ENCODE data around the gene COL24A1.

GRCh38 chr1:85762804-85763203 is 393.8 kb downstream of the COL24A1 start:
- TF ChIP-seq CTCF (optimal IDR thresholded peaks at IDR 0.05 in 1 of 3, IDR thresholded peaks at IDR 0.05 in 1 of 3, conservative IDR thresholded peaks at IDR 0.05 in 1 of 3; ENCODE audit: extremely low read depth in 1 of 3, insufficient read depth in 2 of 3, low read length in 3 of 3) (no peak), EZH2 (IDR thresholded peaks at IDR 0.05; ENCODE audit: low read length) (no peak)

All from keratinocyte (primary cell).